Lower lobe of right lung (tissue), 2 donors: ENCODE results near the gene MOSPD2. TPM values are rescaled to one million over a fixed set of nuclear protein-coding genes. Genes with fewer than 3 reads are reported as not detected.

Experiments
- ATAC-seq, 2 donors: fragments of 200-7000 bp; cut with Tn5 transposase; one replicate each; pipeline ENCODE4 v1.9.1; 2020 to 2022; ENCODE audit warnings: mild to moderate bottlenecking in 2 of 2, moderate library complexity in 2 of 2
- DNase-seq: peaks from one replicate; pipeline ENCODE4 v3.0.0-alpha.2; 2020
- H3K27ac ChIP-seq: fragments of 200-600 bp; one replicate; pipeline ENCODE4 v1.8.0; 2022
- H3K27me3 ChIP-seq: fragments of 200-600 bp; one replicate; pipeline ENCODE4 v1.8.0; 2022; ENCODE audit warnings: low read depth
- H3K36me3 ChIP-seq: fragments of 200-600 bp; one replicate; pipeline ENCODE4 v1.8.0; 2022; ENCODE audit warnings: mild to moderate bottlenecking
- H3K4me1 ChIP-seq: fragments of 200-600 bp; one replicate; pipeline ENCODE4 v1.8.0; 2022
- H3K4me3 ChIP-seq: fragments of 200-600 bp; one replicate; pipeline ENCODE4 v1.8.0; 2022; ENCODE audit warnings: mild to moderate bottlenecking
- H3K9me3 ChIP-seq: fragments of 200-600 bp; one replicate; pipeline ENCODE4 v1.8.0; 2022
- CTCF ChIP-seq: fragments of 200-600 bp; IDR thresholded peaks from one replicate; pipeline ENCODE4 v1.8.0; 2022; ENCODE audit warnings: antibody characterized with exemption, mild to moderate bottlenecking
- intact Hi-C: fragments of 100-400 bp; cut with DNase I; formaldehyde crosslinking; loops from one replicate; pipeline ENCODE4 v1.11.0; 2022
- total RNA-seq: library from RNA; stranded (reverse); fragmentation: NEBNext Ultra II Directional; extraction: Animal tissue kit (Norgen Biotek cat#: 25700); gene quantifications from one replicate; pipeline ENCODE4 v1.2.1, GENCODE V29; 2021
- donor health status: DM: no; HTN: yes; CAD: no; lungs with severe emphysema.

The MOSPD2 gene
- total RNA-seq, 1 donor from 2014 or later, result 39.8 TPM

- DNase-seq, result no peak
- ATAC-seq, result no peak
- H3K27ac ChIP-seq, result no peak overlapping the region
- no peaks in the 10 kb centered on the region for H3K9me3 ChIP-seq
- H3K4me3 ChIP-seq, result no peak overlapping the region
- no peaks in the 10 kb centered on the region for H3K27me3 ChIP-seq
- intact Hi-C loops, result no loop called here
- no peaks in the 10 kb centered on the region for H3K36me3 ChIP-seq
- H3K4me1 ChIP-seq, result no peaks in the 10 kb centered on the region
- no peak for TF ChIP-seq CTCF
Observed at GRCh38 chrX:14934423-14934822, 61.2 kb downstream of the MOSPD2 start.

GRCh38 chrX:14936561-14936960 lies 63.3 kb downstream of the MOSPD2 start:
- H3K9me3 ChIP-seq, result no peaks in the 10 kb centered on the region
- H3K4me1 ChIP-seq, result no peaks in the 10 kb centered on the region
- DNase-seq (peak; percentile 35), ATAC-seq (peak in 1 of 2 donors; percentile 33)
- TF ChIP-seq CTCF, result no peak
- H3K36me3 ChIP-seq, result no peaks in the 10 kb centered on the region
- no peak overlapping the region for H3K4me3 ChIP-seq
- H3K27me3 ChIP-seq, result no peaks in the 10 kb centered on the region
- intact Hi-C loops, result no loop called here
- H3K27ac ChIP-seq, result no peak overlapping the region

GRCh38 chrX:14939644-14940043 lies 66.4 kb downstream of the MOSPD2 start:
- intact Hi-C loops, result no loop called here
- Histone ChIP-seq H3K27ac (no peak overlapping the region), H3K36me3 (no peaks in the 10 kb centered on the region), H3K9me3 (no peaks in the 10 kb centered on the region), H3K4me3 (no peak overlapping the region), H3K4me1 (no peaks in the 10 kb centered on the region), H3K27me3 (no peaks in the 10 kb centered on the region)
- ATAC-seq, result no peak
- DNase-seq, result no peak
- no peak for TF ChIP-seq CTCF

GRCh38 chrX:14941301-14941700 lies 68.1 kb downstream of the MOSPD2 start:
- H3K27ac ChIP-seq, result no peak overlapping the region
- H3K4me1 ChIP-seq, result no peaks in the 10 kb centered on the region
- H3K9me3 ChIP-seq, result no peaks in the 10 kb centered on the region
- intact Hi-C loops, result no loop called here
- no peaks in the 10 kb centered on the region for H3K27me3 ChIP-seq
- no peaks in the 10 kb centered on the region for H3K36me3 ChIP-seq
- TF ChIP-seq CTCF, result no peak
- DNase-seq, result no peak
- no peak for ATAC-seq
- no peak overlapping the region for H3K4me3 ChIP-seq

- no peaks in the 10 kb centered on the region for H3K27me3 ChIP-seq
- ATAC-seq (no peak), DNase-seq (no peak)
- no peak overlapping the region for H3K27ac ChIP-seq
- no peaks in the 10 kb centered on the region for H3K36me3 ChIP-seq
- no peaks in the 10 kb centered on the region for H3K4me1 ChIP-seq
- no peak overlapping the region for H3K4me3 ChIP-seq
- no peaks in the 10 kb centered on the region for H3K9me3 ChIP-seq
- TF ChIP-seq CTCF, result no peak
- intact Hi-C loops, result no loop called here
Observed at GRCh38 chrX:14942341-14942740, 69.1 kb downstream of the MOSPD2 start.

GRCh38 chrX:14943962-14944361 lies 70.7 kb downstream of the MOSPD2 start:
- no peak for DNase-seq
- no peaks in the 10 kb centered on the region for H3K4me1 ChIP-seq
- ATAC-seq, result no peak
- no peak overlapping the region for H3K4me3 ChIP-seq
- intact Hi-C loops, result no loop called here
- H3K36me3 ChIP-seq, result no peaks in the 10 kb centered on the region
- no peak for TF ChIP-seq CTCF
- no peak overlapping the region for H3K27ac ChIP-seq
- H3K27me3 ChIP-seq, result no peaks in the 10 kb centered on the region
- no peaks in the 10 kb centered on the region for H3K9me3 ChIP-seq
